ENCODE results near the gene PSMB1. TPM values are rescaled to one million over a fixed set of nuclear protein-coding genes. Genes with fewer than 3 reads are reported as not detected.
"Not testable (repeated sequence)": the region's sequence is repeated elsewhere in the genome, so short reads cannot be mapped to it uniquely, and the experiment has no call there.

PSMB1 gene
- total and polyA plus RNA-seq, 7 experiments from 2014 or later = 71.1 to 529 (median 84.8) TPM

DNA sequence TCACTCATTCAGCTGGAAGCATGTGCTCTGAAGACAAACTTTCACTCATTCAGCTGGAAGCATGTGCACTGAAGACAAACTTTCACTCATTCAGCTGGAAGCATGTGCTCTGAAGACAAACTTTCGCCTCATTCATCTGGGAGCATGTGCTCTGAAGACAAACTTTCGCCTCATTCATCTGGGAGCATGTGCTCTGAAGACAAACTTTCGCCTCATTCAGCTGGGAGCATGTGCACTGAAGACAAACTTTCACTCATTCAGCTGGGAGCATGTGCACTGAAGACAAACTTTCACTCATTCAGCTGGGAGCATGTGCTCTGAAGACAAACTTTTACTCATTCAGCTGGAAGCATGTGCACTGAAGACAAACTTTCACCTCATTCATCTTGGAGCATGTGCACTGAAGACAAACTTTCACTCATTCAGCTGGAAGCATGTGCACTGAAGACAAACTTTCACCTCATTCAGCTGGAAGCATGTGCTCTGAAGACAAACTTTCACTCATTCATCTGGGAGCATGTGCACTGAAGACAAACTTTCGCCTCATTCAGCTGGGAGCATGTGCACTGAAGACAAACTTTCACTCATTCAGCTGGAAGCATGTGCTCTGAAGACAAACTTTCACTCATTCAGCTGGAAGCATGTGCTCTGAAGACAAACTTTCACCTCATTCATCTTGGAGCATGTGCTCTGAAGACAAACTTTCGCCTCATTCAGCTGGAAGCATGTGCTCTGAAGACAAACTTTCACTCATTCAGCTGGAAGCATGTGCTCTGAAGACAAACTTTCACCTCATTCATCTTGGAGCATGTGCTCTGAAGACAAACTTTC is 44.0 kb downstream of the PSMB1 start:
- ATAC-seq; H3K27me3 ChIP-seq (ENCODE audit: control insufficient read depth in 2 of 2, insufficient read depth in 2 of 2, low read length in 2 of 2); H3K4me1 Mint-ChIP-seq; H3K27ac Mint-ChIP-seq; H3K36me3 Mint-ChIP-seq; H3K4me3 Mint-ChIP-seq; H3K4me3 ChIP-seq (ENCODE audit: low read length); POLR2A ChIA-PET; DNase-seq; H3K27ac ChIP-seq (ENCODE audit: low read depth, low read length); intact Hi-C loops (cut with micrococcal nuclease); H3K4me1 ChIP-seq (ENCODE audit: control insufficient read depth in 2 of 2, insufficient read depth in 2 of 2, low read length in 2 of 2); H3K9me3 Mint-ChIP-seq; H3K9me3 ChIP-seq (ENCODE audit: control insufficient read depth in 2 of 3, low read length in 3 of 3); H3K36me3 ChIP-seq (ENCODE audit: control insufficient read depth in 2 of 3, insufficient read depth in 3 of 3, low read length in 3 of 3): not testable (repeated sequence)
- CTCF ChIA-PET = interaction anchor here (1.0 kb wide), 1 partner anchor 9 kb away, joined by 3 read pairs; no protein-coding TSS in a partner anchor
- H3K27me3 Mint-ChIP-seq = peaks cover 32 to 47% (median 39%) of the 10 kb centered on the region in 5 donors

DNA sequence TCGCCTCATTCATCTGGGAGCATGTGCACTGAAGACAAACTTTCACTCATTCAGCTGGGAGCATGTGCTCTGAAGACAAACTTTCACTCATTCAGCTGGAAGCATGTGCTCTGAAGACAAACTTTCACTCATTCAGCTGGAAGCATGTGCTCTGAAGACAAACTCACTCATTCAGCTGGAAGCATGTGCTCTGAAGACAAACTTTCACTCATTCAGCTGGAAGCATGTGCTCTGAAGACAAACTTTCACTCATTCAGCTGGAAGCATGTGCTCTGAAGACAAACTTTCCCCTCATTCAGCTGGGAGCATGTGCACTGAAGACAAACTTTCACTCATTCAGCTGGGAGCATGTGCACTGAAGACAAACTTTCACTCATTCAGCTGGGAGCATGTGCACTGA is 44.8 kb downstream of the PSMB1 start:
- H3K9me3 Mint-ChIP-seq; ATAC-seq; POLR2A ChIA-PET; H3K4me1 ChIP-seq (ENCODE audit: control insufficient read depth in 2 of 2, insufficient read depth in 2 of 2, low read length in 2 of 2); intact Hi-C loops (cut with micrococcal nuclease); DNase-seq; H3K4me3 ChIP-seq (ENCODE audit: low read length); H3K27ac ChIP-seq (ENCODE audit: low read depth, low read length); H3K27ac Mint-ChIP-seq; CTCF ChIA-PET; H3K36me3 ChIP-seq (ENCODE audit: control insufficient read depth in 2 of 3, insufficient read depth in 3 of 3, low read length in 3 of 3); H3K27me3 ChIP-seq (ENCODE audit: control insufficient read depth in 2 of 2, insufficient read depth in 2 of 2, low read length in 2 of 2); H3K9me3 ChIP-seq (ENCODE audit: control insufficient read depth in 2 of 3, low read length in 3 of 3); H3K4me3 Mint-ChIP-seq; H3K36me3 Mint-ChIP-seq; H3K4me1 Mint-ChIP-seq: not testable (repeated sequence)
- peaks cover 27 to 47% (median 41%) of the 10 kb centered on the region in 5 donors for H3K27me3 Mint-ChIP-seq

DNA sequence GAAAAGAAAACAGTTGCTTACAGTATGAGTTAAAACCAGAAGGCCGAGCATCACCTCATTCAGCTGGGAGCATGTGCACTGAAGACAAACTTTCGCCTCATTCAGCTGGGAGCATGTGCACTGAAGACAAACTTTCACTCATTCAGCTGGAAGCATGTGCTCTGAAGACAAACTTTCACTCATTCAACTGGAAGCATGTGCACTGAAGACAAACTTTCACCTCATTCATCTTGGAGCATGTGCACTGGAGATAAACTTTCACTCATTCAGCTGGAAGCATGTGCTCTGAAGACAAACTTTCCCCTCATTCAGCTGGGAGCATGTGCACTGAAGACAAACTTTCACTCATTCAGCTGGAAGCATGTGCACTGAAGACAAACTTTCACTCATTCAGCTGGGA is 45.4 kb downstream of the PSMB1 start:
- POLR2A ChIA-PET; H3K27me3 ChIP-seq (ENCODE audit: control insufficient read depth in 2 of 2, insufficient read depth in 2 of 2, low read length in 2 of 2); CTCF ChIA-PET; H3K27ac ChIP-seq (ENCODE audit: low read depth, low read length); intact Hi-C loops (cut with micrococcal nuclease); H3K9me3 ChIP-seq (ENCODE audit: control insufficient read depth in 2 of 3, low read length in 3 of 3); H3K27ac Mint-ChIP-seq; H3K36me3 Mint-ChIP-seq; H3K4me1 ChIP-seq (ENCODE audit: control insufficient read depth in 2 of 2, insufficient read depth in 2 of 2, low read length in 2 of 2); H3K4me3 ChIP-seq (ENCODE audit: low read length); H3K36me3 ChIP-seq (ENCODE audit: control insufficient read depth in 2 of 3, insufficient read depth in 3 of 3, low read length in 3 of 3); ATAC-seq; H3K4me3 Mint-ChIP-seq; H3K4me1 Mint-ChIP-seq; H3K9me3 Mint-ChIP-seq; DNase-seq: not testable (repeated sequence)
- H3K27me3 Mint-ChIP-seq = peaks cover 27 to 48% (median 45%) of the 10 kb centered on the region in 5 donors

DNA sequence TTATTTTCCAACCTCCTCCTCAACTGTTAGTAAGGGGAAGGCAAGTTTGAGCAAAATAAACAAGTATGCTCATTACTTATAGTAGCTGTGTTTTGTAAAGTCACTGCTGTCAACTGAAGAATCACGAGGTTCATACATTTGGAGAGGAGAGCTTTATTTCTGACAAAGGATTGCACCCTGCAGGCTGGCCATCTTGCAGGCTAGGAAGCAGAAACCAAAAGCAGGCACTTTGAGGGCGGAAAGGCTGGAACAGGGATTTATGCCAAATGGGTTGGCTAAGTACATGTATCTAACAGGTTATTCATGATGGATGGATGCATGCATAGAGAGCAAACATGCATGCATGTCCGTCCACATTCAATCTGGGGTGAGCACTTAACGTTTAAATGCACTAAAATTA is 46.7 kb downstream of the PSMB1 start:
- Mint-ChIP-seq H3K9me3 (peaks cover 0 to 16% (median 12%) of the 10 kb centered on the region in 11 donors), H3K36me3 (peaks cover 0 to 14% (median 3%) of the 10 kb centered on the region in 5 donors), H3K4me3 (no peak overlapping the region), H3K4me1 (peaks cover 0 to 2% (median 0%) of the 10 kb centered on the region in 7 donors), H3K27ac (no peak overlapping the region), H3K27me3 (peaks cover 26 to 50% (median 47%) of the 10 kb centered on the region in 5 donors)
- H3K4me3 ChIP-seq (ENCODE audit: low read length) = no peak overlapping the region
- CTCF ChIA-PET = interaction anchor here (0.7 to 0.9 kb wide), 2 partner anchors 11 to 17 kb away, joined by 3 to 5 read pairs; no protein-coding TSS in a partner anchor
- no peaks in the 10 kb centered on the region for H3K36me3 ChIP-seq (ENCODE audit: control insufficient read depth in 2 of 3, insufficient read depth in 3 of 3, low read length in 3 of 3)
- intact Hi-C loops (cut with micrococcal nuclease) = no loop called here
- ATAC-seq = no peak
- no peak overlapping the region for H3K27ac ChIP-seq (ENCODE audit: low read depth, low read length)
- H3K9me3 ChIP-seq (ENCODE audit: control insufficient read depth in 2 of 3, low read length in 3 of 3) = no peaks in the 10 kb centered on the region
- POLR2A ChIA-PET = no interaction called here
- no peaks in the 10 kb centered on the region for H3K4me1 ChIP-seq (ENCODE audit: control insufficient read depth in 2 of 2, insufficient read depth in 2 of 2, low read length in 2 of 2)
- no peak for DNase-seq
- H3K27me3 ChIP-seq (ENCODE audit: control insufficient read depth in 2 of 2, insufficient read depth in 2 of 2, low read length in 2 of 2) = peaks cover 0 to 3% of the 10 kb centered on the region in 2 donors

DNA sequence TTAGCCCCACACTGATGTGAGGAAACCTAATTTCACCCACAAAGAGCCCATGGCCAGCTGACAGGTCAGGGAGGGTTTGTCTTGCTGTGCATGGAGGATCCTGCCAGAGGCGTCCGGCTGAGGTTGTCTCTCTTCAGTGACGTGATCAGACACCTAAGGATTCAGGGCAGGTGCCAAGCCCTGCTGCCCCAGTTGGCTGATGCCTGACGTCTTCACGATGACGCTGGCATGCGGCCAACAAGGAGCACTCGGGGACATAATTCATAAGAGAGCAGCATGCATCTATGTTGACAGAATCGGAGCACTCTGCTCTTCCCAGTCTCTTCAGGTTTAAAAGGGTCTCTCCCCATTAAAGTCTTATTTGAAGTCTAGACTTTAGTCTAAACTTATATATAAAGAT is 47.8 kb downstream of the PSMB1 start:
- Histone ChIP-seq H3K27me3 (ENCODE audit: control insufficient read depth in 2 of 2, insufficient read depth in 2 of 2, low read length in 2 of 2) (peaks cover 0 to 3% of the 10 kb centered on the region in 2 donors), H3K9me3 (ENCODE audit: control insufficient read depth in 2 of 3, low read length in 3 of 3) (no peaks in the 10 kb centered on the region), H3K4me1 (ENCODE audit: control insufficient read depth in 2 of 2, insufficient read depth in 2 of 2, low read length in 2 of 2) (no peaks in the 10 kb centered on the region), H3K27ac (ENCODE audit: low read depth, low read length) (no peak overlapping the region), H3K36me3 (ENCODE audit: control insufficient read depth in 2 of 3, insufficient read depth in 3 of 3, low read length in 3 of 3) (no peaks in the 10 kb centered on the region), H3K4me3 (ENCODE audit: low read length) (no peak overlapping the region)
- ATAC-seq (no peak), DNase-seq (no peak)
- Mint-ChIP-seq H3K4me1 (peaks cover 0 to 2% (median 0%) of the 10 kb centered on the region in 7 donors), H3K4me3 (no peak overlapping the region), H3K9me3 (peaks cover 0 to 27% (median 21%) of the 10 kb centered on the region in 11 donors), H3K27ac (no peak overlapping the region), H3K27me3 (peaks cover 28 to 55% (median 52%) of the 10 kb centered on the region in 5 donors), H3K36me3 (peaks cover 4 to 25% (median 7%) of the 10 kb centered on the region in 5 donors)
- POLR2A ChIA-PET = no interaction called here
- CTCF ChIA-PET = no interaction called here
- intact Hi-C loops (cut with micrococcal nuclease) = no loop called here

DNA sequence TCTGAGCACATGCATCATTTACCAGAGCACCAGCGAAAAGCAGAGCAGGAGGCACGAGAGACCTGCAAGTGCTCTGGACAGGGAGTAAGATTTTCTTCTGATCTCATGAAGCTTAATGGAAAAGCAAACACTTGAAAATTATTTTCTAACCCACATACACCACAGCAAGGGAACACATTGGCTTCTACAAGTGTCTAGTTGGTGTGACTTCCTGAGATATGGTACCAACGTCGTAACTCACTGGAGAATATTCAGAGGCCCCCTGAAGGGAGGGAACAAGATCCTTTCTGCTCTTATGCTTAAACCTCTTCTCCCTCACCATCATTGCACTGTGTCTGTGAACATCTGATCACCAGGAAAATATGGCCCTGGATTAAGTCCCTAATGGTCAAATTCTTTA is 48.6 kb downstream of the PSMB1 start:
- CTCF ChIA-PET = no interaction called here
- H3K36me3 Mint-ChIP-seq = peaks cover 0 to 26% (median 7%) of the 10 kb centered on the region in 5 donors
- H3K9me3 Mint-ChIP-seq = peaks cover 0 to 30% (median 21%) of the 10 kb centered on the region in 11 donors
- H3K9me3 ChIP-seq (ENCODE audit: control insufficient read depth in 2 of 3, low read length in 3 of 3) = no peaks in the 10 kb centered on the region
- ATAC-seq = no peak
- peaks cover 0 to 3% of the 10 kb centered on the region in 2 donors for H3K27me3 ChIP-seq (ENCODE audit: control insufficient read depth in 2 of 2, insufficient read depth in 2 of 2, low read length in 2 of 2)
- H3K27ac ChIP-seq (ENCODE audit: low read depth, low read length) = no peak overlapping the region
- H3K4me1 ChIP-seq (ENCODE audit: control insufficient read depth in 2 of 2, insufficient read depth in 2 of 2, low read length in 2 of 2) = no peaks in the 10 kb centered on the region
- POLR2A ChIA-PET = no interaction called here
- no peak overlapping the region for H3K4me3 Mint-ChIP-seq
- H3K27ac Mint-ChIP-seq = no peak overlapping the region
- peaks cover 29 to 59% (median 57%) of the 10 kb centered on the region in 5 donors for H3K27me3 Mint-ChIP-seq
- no peak for DNase-seq
- H3K4me1 Mint-ChIP-seq = peaks cover 0 to 2% (median 0%) of the 10 kb centered on the region in 7 donors
- no peaks in the 10 kb centered on the region for H3K36me3 ChIP-seq (ENCODE audit: control insufficient read depth in 2 of 3, insufficient read depth in 3 of 3, low read length in 3 of 3)
- H3K4me3 ChIP-seq (ENCODE audit: low read length) = no peak overlapping the region
- intact Hi-C loops (cut with micrococcal nuclease) = no loop called here

DNA sequence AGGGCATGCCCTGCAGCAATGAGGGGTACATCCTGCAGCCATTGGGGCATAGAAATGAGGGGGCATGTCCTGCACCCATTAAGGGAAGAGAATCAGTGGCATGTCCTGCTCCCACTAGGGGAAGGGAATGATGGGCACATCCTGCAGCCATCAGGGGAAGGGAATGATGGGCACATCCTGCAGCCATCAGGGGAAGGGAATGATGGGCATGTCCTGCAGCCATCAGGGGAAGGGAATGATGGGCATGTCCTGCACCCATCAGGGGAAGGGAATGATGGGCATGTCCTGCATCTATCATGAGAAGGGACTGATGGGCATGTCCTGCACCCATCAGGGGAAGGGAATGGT is 49.7 kb downstream of the PSMB1 start:
- peaks cover 0 to 32% (median 21%) of the 10 kb centered on the region in 11 donors for H3K9me3 Mint-ChIP-seq
- no peak for ATAC-seq

More for the DNA sequence above, 49.7 kb downstream of the PSMB1 start:
- Histone ChIP-seq H3K27me3 (ENCODE audit: control insufficient read depth in 2 of 2, insufficient read depth in 2 of 2, low read length in 2 of 2) (peaks cover 0 to 3% of the 10 kb centered on the region in 2 donors), H3K9me3 (ENCODE audit: control insufficient read depth in 2 of 3, low read length in 3 of 3) (no peaks in the 10 kb centered on the region), H3K36me3 (ENCODE audit: control insufficient read depth in 2 of 3, insufficient read depth in 3 of 3, low read length in 3 of 3) (no peaks in the 10 kb centered on the region), H3K27ac (ENCODE audit: low read depth, low read length) (no peak overlapping the region), H3K4me1 (ENCODE audit: control insufficient read depth in 2 of 2, insufficient read depth in 2 of 2, low read length in 2 of 2) (no peaks in the 10 kb centered on the region), H3K4me3 (ENCODE audit: low read length) (no peak overlapping the region)
- H3K27me3 Mint-ChIP-seq = peaks cover 29 to 65% (median 62%) of the 10 kb centered on the region in 5 donors
- no peak overlapping the region for H3K27ac Mint-ChIP-seq
- intact Hi-C loops (cut with micrococcal nuclease) = no loop called here
- peaks cover 0 to 26% (median 7%) of the 10 kb centered on the region in 5 donors for H3K36me3 Mint-ChIP-seq
- DNase-seq = no peak
- POLR2A ChIA-PET = no interaction called here
- CTCF ChIA-PET = no interaction called here
- peaks cover 0 to 2% (median 0%) of the 10 kb centered on the region in 7 donors for H3K4me1 Mint-ChIP-seq
- no peak overlapping the region for H3K4me3 Mint-ChIP-seq
